HepG2 (cell line): ENCODE results near the gene TMEM98. TPM values are rescaled to one million over a fixed set of nuclear protein-coding genes. Genes with fewer than 3 reads are reported as not detected.

Experiments used
- ATAC-seq: fragments of 200-7000 bp; cut with Tn5 transposase; 3 replicates; pipeline ENCODE4 v1.9.1; 2020; ENCODE audit warnings: mild to moderate bottlenecking, moderate library complexity
- BruUV-seq: library from RNA; stranded (reverse); fragments of 400-500 nt; replicated peaks from 2 replicates; lab custom pipeline; 2021; lab: Mats Ljungman, UMichigan
- CTCF ChIA-PET: fragments of 300-600 bp; formaldehyde crosslinking; extraction: SDS; loops from one replicate; lab custom pipeline; 2021; ENCODE audit warnings: low total read pairs, inconsistent platforms, low intra/inter-chr PET ratio; lab: Yijun Ruan, JAX
- POLR2A ChIA-PET: fragments of 350-600 bp; sonication (Branson Sonifier 250); formaldehyde crosslinking; loops from one replicate; lab custom pipeline; 2020; ENCODE audit warnings: antibody characterized with exemption, inconsistent platforms; lab: Yijun Ruan, JAX
- DNase-seq: peaks from one replicate; pipeline ENCODE4 v3.0.0-alpha.2; 2015; ENCODE audit warnings: low spot score
- FAIRE-seq: peaks from 3 replicates; lab custom pipeline; 2011; peaks lifted over from hg19 to GRCh38; lab: Jason Lieb, UNC
- H2AFZ ChIP-seq: one replicate; pipeline ENCODE4 v1.6.1; 2011; ENCODE audit warnings: low read length, inconsistent platforms
- H3K27ac ChIP-seq: fragments of 300-600 bp; 3 replicates; pipeline ENCODE4 v1.8.0; 2011; ENCODE audit warnings: mixed run types, mild to moderate bottlenecking, mixed read lengths, low read length, inconsistent platforms; ENCODE audit not compliant: insufficient read depth; ENCODE audit errors: extremely low read length
- H3K27me3 ChIP-seq, 2 experiments: fragments of 200-600 bp in 1 of 2; 2 replicates in 1 of 2; 3 replicates in 1 of 2; pipeline versions ENCODE4 v1.6.0 to v1.8.0; 2011; ENCODE audit warnings: low read length in 2 of 2, mild to moderate bottlenecking in 2 of 2, moderate library complexity in 2 of 2, inconsistent platforms in 1 of 2; ENCODE audit not compliant: insufficient read depth in 2 of 2, control insufficient read depth in 1 of 2
- H3K36me3 ChIP-seq, 2 experiments: fragments of 200-600 bp in 1 of 2; replicated peaks in 1 of 2; 2 replicates in 1 of 2; 3 replicates in 1 of 2; pipeline versions ENCODE4 v1.5.1 to v1.8.0; 2011; ENCODE audit warnings: low read length in 2 of 2, inconsistent platforms in 1 of 2; ENCODE audit not compliant: insufficient read depth in 2 of 2, control insufficient read depth in 1 of 2
- H3K4me1 ChIP-seq: 2 replicates; pipeline ENCODE4 v1.5.1; 2012; ENCODE audit warnings: low read length, inconsistent platforms; ENCODE audit not compliant: insufficient read depth
- H3K4me2 ChIP-seq: 2 replicates; pipeline ENCODE4 v1.6.0; 2011; ENCODE audit warnings: low read depth, low read length, inconsistent platforms
- H3K4me3 ChIP-seq, 3 experiments: fragments of 200-600 bp in 1 of 3; sonication (generic), shearing (Covaris generic) in 1 of 3; replicated peaks in 1 of 3; 2 replicates each; pipeline ENCODE4 v1.5.1; 2011 to 2016; ENCODE audit warnings: low read length in 3 of 3, inconsistent platforms in 2 of 3, low read depth in 2 of 3, mild to moderate bottlenecking in 2 of 3, control low read depth in 1 of 3, mixed read lengths in 1 of 3; ENCODE audit not compliant: insufficient read depth in 1 of 3
- H3K79me2 ChIP-seq: one replicate; pipeline ENCODE4 v1.6.1; 2011; ENCODE audit warnings: low read length, inconsistent platforms; ENCODE audit not compliant: insufficient read depth
- H3K9ac ChIP-seq: 2 replicates; pipeline ENCODE4 v1.6.0; 2011; ENCODE audit warnings: mild to moderate bottlenecking, low read depth, low read length, inconsistent platforms; ENCODE audit not compliant: insufficient read depth
- H3K9me3 ChIP-seq: 2 replicates; pipeline ENCODE4 v1.5.1; 2012; ENCODE audit warnings: mild to moderate bottlenecking, low read length
- H4K20me1 ChIP-seq: 2 replicates; pipeline ENCODE4 v1.6.0; 2011; ENCODE audit warnings: inconsistent platforms, mild to moderate bottlenecking, low read length, moderate library complexity; ENCODE audit not compliant: insufficient read depth
- CSRNP1 ChIP-seq: sonication (generic); formaldehyde crosslinking; IDR thresholded peaks from 2 replicates; pipeline ENCODE4 v1.8.1; 2023; ENCODE audit warnings: mild to moderate bottlenecking, missing genetic modification reagents
- DBP ChIP-seq: sonication (generic); formaldehyde crosslinking; IDR thresholded peaks from 2 replicates; pipeline ENCODE4 v1.4.0; 2020; ENCODE audit warnings: missing genetic modification reagents; ENCODE audit errors: not compliant biosample characterization
- HNF1B ChIP-seq: sonication (generic); formaldehyde crosslinking; IDR thresholded peaks from 2 replicates; pipeline ENCODE4 v1.5.1; 2020; ENCODE audit warnings: mild to moderate bottlenecking, moderate library complexity, missing genetic modification reagents
- MTA3 ChIP-seq: sonication (generic); formaldehyde crosslinking; IDR thresholded peaks from 2 replicates; pipeline ENCODE4 v1.4.0; 2020; ENCODE audit warnings: missing genetic modification reagents
- ZFP36L2 ChIP-seq: sonication (generic); formaldehyde crosslinking; IDR thresholded peaks from 2 replicates; pipeline ENCODE4 v1.4.0; 2020; ENCODE audit warnings: missing genetic modification reagents
- ZNF44 ChIP-seq: sonication (generic); formaldehyde crosslinking; IDR thresholded peaks from 2 replicates; pipeline ENCODE4 v1.5.1; 2020; ENCODE audit warnings: mild to moderate bottlenecking, missing genetic modification reagents
- ZNF83 ChIP-seq: sonication (generic); formaldehyde crosslinking; IDR thresholded peaks from 2 replicates; pipeline ENCODE4 v1.4.0; 2020; ENCODE audit warnings: missing genetic modification reagents, mild to moderate bottlenecking, borderline replicate concordance
- ZSCAN22 ChIP-seq: sonication (generic); formaldehyde crosslinking; IDR thresholded peaks from 2 replicates; pipeline ENCODE4 v1.4.0; 2020; ENCODE audit warnings: mild to moderate bottlenecking, missing genetic modification reagents
- ZSCAN31 ChIP-seq: sonication (generic); formaldehyde crosslinking; IDR thresholded peaks from 2 replicates; pipeline ENCODE4 v1.5.0; 2020; ENCODE audit warnings: low read depth, mild to moderate bottlenecking, missing genetic modification reagents
- ZXDC ChIP-seq: sonication (generic); formaldehyde crosslinking; IDR thresholded peaks from 2 replicates; pipeline ENCODE4 v1.5.0; 2020; ENCODE audit warnings: mild to moderate bottlenecking, missing genetic modification reagents
- WGBS: methylation state at CpG from one replicate; pipeline ENCODE4 v1.1.6; 2017; ENCODE audit warnings: low lambda C conversion rate; 5-methylcytosine and 5-hydroxymethylcytosine counted together
- in situ Hi-C: cut with HindIII; loops from 2 replicates; pipeline ENCODE4 v1.10.0; 2017; ENCODE audit warnings: low pct_unique_long_range_greater_than_20kb; ENCODE audit not compliant: extremely low pct_ligation_motif_present
- intact Hi-C: fragments of 100-400 bp; cut with micrococcal nuclease; formaldehyde crosslinking; loops from one replicate; pipeline ENCODE4 v1.10.0; 2022; ENCODE audit not compliant: unreplicated experiment
- polyA plus RNA-seq, 8 experiments: library from polyadenylated mRNA; depleted of rRNA in 3 of 8; stranded (reverse) in 7 of 8; unstranded in 1 of 8; fragments of >200 nt; fragmentation: Illumina TruSeq in 4 of 8; extraction: Trizol in 4 of 8; gene quantifications; 2 replicates each; pipeline versions ENCODE4 v1.2.1 to v1.2.3, GENCODE V29; 2011 to 2016; ENCODE audit warnings: low read depth in 4 of 8, missing spikeins in 1 of 8, mixed read lengths in 1 of 8; ENCODE audit not compliant: insufficient read depth in 1 of 8
- total RNA-seq, 5 experiments: library from RNA; depleted of rRNA; stranded (reverse); fragments of >200 nt; fragmentation: Illumina TruSeq; extraction: Trizol; gene quantifications; 2 replicates each; pipeline ENCODE4 v1.2.3, GENCODE V29; 2016; ENCODE audit warnings: low read depth in 1 of 5

The TMEM98 gene
- total and polyA plus RNA-seq, 2 of the 13 experiments (the other 11 are each of a cell fraction or from before 2014, with no cell fraction given): 103 to 175 TPM

GRCh38 chr17:32971171-32971570, 43.2 kb downstream of the TMEM98 start (continued):
- no peak for TF ChIP-seq CSRNP1 (CRISPR knock-in tag)
- TF ChIP-seq DBP (CRISPR knock-in tag): no peak
- TF ChIP-seq, all 625 proteins: peak for 0

- CTCF ChIA-PET: no interaction called here
- no peak for DNase-seq
- Histone ChIP-seq H3K9me3 (peaks cover 4% of the 10 kb centered on the region; the same call in 1 of the 2 replicates), H3K4me1 (no peaks in the 10 kb centered on the region), H4K20me1 (no peaks in the 10 kb centered on the region), H3K79me2 (no peaks in the 10 kb centered on the region), H3K4me3 (no peak overlapping the region), H3K9ac (no peak overlapping the region), H3K4me2 (no peak overlapping the region), H3K27ac (no peak overlapping the region), H2AFZ (no peak overlapping the region), H3K36me3 (no peaks in the 10 kb centered on the region), H3K27me3 (peaks cover 0 to 3% of the 10 kb centered on the region in 2 experiments; a peak in 1 of 5 replicates)
- no peak for ATAC-seq
- no TSS peak for BruUV-seq
- POLR2A ChIA-PET: no interaction called here
- intact Hi-C loops (no loop called here), in situ Hi-C loops (no loop called here)
- no peak for FAIRE-seq
- TF ChIP-seq ZXDC (CRISPR knock-in tag) (no peak), MTA3 (CRISPR knock-in tag) (no peak), ZNF83 (CRISPR knock-in tag) (no peak), ZSCAN22 (CRISPR knock-in tag) (no peak), ZNF44 (CRISPR knock-in tag) (no peak), ZSCAN31 (CRISPR knock-in tag) (no peak), ZFP36L2 (CRISPR knock-in tag) (no peak), HNF1B (CRISPR knock-in tag) (no peak)
- 55% methylated on average over 4 of the region's 4 CpGs for WGBS
Measured at GRCh38 chr17:32976131-32976530, 48.2 kb downstream of the TMEM98 start.
